ENCODE results near the gene BDH1.
"Not testable (repeated sequence)": the region's sequence is repeated elsewhere in the genome, so short reads cannot be mapped to it uniquely, and the experiment has no call there.

BDH1 gene

GRCh38 chr3:197484204-197484901, 71.4 kb downstream of the BDH1 start:
- no peak for DNase-seq

GRCh38 chr3:197482001-197482400, 73.8 kb downstream of the BDH1 start:
- no peak for DNase-seq

- no peak for DNase-seq
These were observed 75.4 kb downstream of the BDH1 start for GRCh38 chr3:197480320-197480719.

GRCh38 chr3:197478746-197479668, 76.8 kb downstream of the BDH1 start:
- DNase-seq: peak; percentile 33

GRCh38 chr3:197477816-197478215, 78.0 kb downstream of the BDH1 start:
- DNase-seq: not testable (repeated sequence)

GRCh38 chr3:197475997-197476525, 79.7 kb downstream of the BDH1 start:
- DNase-seq: no peak

GRCh38 chr3:197475514-197475913, 80.3 kb downstream of the BDH1 start:
- DNase-seq: no peak

- DNase-seq: no peak
These were observed 83.6 kb downstream of the BDH1 start for GRCh38 chr3:197472151-197472550.

- DNase-seq: no peak
These were observed 84.4 kb downstream of the BDH1 start for GRCh38 chr3:197471221-197472010.

- no peak for DNase-seq
These were observed 86.8 kb downstream of the BDH1 start for GRCh38 chr3:197468866-197469382.

- no peak for DNase-seq
These were observed 87.6 kb downstream of the BDH1 start for GRCh38 chr3:197468167-197468566.

GRCh38 chr3:197466586-197467399, 89.0 kb downstream of the BDH1 start:
- peak; percentile 35 for DNase-seq

- peak; percentile 64 for DNase-seq
These were observed 89.7 kb downstream of the BDH1 start for GRCh38 chr3:197465996-197466549.

- DNase-seq: no peak
These were observed 90.4 kb downstream of the BDH1 start for GRCh38 chr3:197465197-197465995.

GRCh38 chr3:197464794-197465193, 91.0 kb downstream of the BDH1 start:
- no peak for DNase-seq

- no peak for DNase-seq
These were observed 92.5 kb downstream of the BDH1 start for GRCh38 chr3:197463279-197463678.

GRCh38 chr3:197462808-197463207, 93.0 kb downstream of the BDH1 start:
- no peak for DNase-seq

GRCh38 chr3:197460639-197461038, 95.1 kb downstream of the BDH1 start:
- no peak for DNase-seq

GRCh38 chr3:197460002-197460401, 95.8 kb downstream of the BDH1 start:
- DNase-seq: peak; percentile 51

All from RPMI8226 (cell line).